Measurements from ENCODE around the gene CLIC1. TPM values are rescaled to one million over a fixed set of nuclear protein-coding genes. Genes with fewer than 3 reads are reported as not detected.

CLIC1 gene
- total and polyA plus RNA-seq, 2 donors from 2014 or later, result 456 to 489 TPM

- DNase-seq (no peak), FAIRE-seq (no peak)
- Histone ChIP-seq H3K9me3 (ENCODE audit: control insufficient read depth in 2 of 3, insufficient read depth in 1 of 3, low read length in 3 of 3) (no peaks in the 10 kb centered on the region), H3K27ac (ENCODE audit: low read depth in 2 of 2, low read length in 2 of 2) (no peak overlapping the region), H3K9ac (ENCODE audit: low read length in 3 of 3) (no peak overlapping the region), H3K27me3 (ENCODE audit: control insufficient read depth, insufficient read depth, low read length) (no peaks in the 10 kb centered on the region), H3K4me1 (ENCODE audit: control insufficient read depth in 2 of 3, insufficient read depth in 2 of 3, low read depth in 1 of 3, low read length in 3 of 3) (peaks cover 0 to 6% (median 0%) of the 10 kb centered on the region in 3 donors), H3K4me3 (ENCODE audit: low read length in 3 of 3) (no peak overlapping the region), H3K36me3 (ENCODE audit: control insufficient read depth in 2 of 3, insufficient read depth in 3 of 3, low read length in 3 of 3) (peaks cover 7 to 25% (median 10%) of the 10 kb centered on the region in 3 donors)
- intact Hi-C loops (cut with DNase I), result no loop called here
- TF ChIP-seq, protein P1, sequence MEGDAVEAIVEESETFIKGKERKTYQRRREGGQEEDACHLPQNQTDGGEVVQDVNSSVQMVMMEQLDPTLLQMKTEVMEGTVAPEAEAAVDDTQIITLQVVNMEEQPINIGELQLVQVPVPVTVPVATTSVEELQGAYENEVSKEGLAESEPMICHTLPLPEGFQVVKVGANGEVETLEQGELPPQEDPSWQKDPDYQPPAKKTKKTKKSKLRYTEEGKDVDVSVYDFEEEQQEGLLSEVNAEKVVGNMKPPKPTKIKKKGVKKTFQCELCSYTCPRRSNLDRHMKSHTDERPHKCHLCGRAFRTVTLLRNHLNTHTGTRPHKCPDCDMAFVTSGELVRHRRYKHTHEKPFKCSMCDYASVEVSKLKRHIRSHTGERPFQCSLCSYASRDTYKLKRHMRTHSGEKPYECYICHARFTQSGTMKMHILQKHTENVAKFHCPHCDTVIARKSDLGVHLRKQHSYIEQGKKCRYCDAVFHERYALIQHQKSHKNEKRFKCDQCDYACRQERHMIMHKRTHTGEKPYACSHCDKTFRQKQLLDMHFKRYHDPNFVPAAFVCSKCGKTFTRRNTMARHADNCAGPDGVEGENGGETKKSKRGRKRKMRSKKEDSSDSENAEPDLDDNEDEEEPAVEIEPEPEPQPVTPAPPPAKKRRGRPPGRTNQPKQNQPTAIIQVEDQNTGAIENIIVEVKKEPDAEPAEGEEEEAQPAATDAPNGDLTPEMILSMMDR (IDR thresholded peaks at IDR 0.05; ENCODE audit: borderline replicate concordance, extremely low read depth, insufficient read depth), result no peak
Observed at GRCh38 chr6:31723980-31724691, 12.2 kb downstream of the CLIC1 start.

DNA sequence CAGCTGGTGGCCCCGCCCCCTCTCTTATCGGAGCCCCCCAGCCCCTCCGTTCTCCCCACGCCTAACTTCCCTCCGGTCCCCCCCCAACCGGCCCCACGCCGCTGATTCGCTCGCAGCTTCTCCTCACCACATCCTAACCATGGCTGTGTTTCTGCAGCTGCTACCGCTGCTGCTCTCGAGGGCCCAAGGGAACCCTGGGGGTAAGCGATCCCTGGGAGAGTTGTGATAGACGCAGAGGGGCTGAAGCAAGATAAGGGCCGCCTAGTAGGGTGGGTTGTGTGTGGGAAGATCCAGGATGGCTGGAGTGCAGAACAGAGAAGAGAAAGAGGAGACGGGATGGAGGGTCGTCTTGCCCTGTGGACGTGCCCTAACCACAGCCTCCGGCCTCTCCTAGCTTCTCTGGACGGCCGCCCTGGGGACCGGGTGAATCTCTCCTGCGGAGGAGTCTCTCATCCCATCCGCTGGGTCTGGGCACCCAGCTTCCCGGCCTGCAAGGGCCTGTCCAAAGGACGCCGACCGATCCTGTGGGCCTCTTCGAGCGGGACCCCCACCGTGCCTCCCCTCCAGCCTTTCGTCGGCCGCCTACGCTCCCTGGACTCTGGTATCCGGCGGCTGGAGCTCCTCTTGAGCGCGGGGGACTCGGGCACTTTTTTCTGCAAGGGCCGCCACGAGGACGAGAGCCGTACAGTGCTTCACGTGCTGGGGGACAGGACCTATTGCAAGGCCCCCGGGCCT lies 12.9 kb downstream of the CLIC1 start, which contains the start of gene MPIG6B:
TSS of gene MPIG6B (plus strand) at position 129 of the 735 bp plus-strand sequence. CDS start at position 140, 11 bp downstream.
- intact Hi-C loops (cut with DNase I), result no loop called here
- Histone ChIP-seq H3K9me3 (ENCODE audit: control insufficient read depth in 2 of 3, insufficient read depth in 1 of 3, low read length in 3 of 3) (no peaks in the 10 kb centered on the region), H3K27me3 (ENCODE audit: control insufficient read depth, insufficient read depth, low read length) (no peaks in the 10 kb centered on the region), H3K27ac (ENCODE audit: low read depth in 2 of 2, low read length in 2 of 2) (no peak within 1 kb of the TSS), H3K4me1 (ENCODE audit: control insufficient read depth in 2 of 3, insufficient read depth in 2 of 3, low read depth in 1 of 3, low read length in 3 of 3) (peaks cover 0 to 2% (median 0%) of the 10 kb centered on the region in 3 donors), H3K4me3 (ENCODE audit: low read length in 3 of 3) (no peak within 1 kb of the TSS), H3K36me3 (ENCODE audit: control insufficient read depth in 2 of 3, insufficient read depth in 3 of 3, low read length in 3 of 3) (peaks cover 7 to 21% (median 10%) of the 10 kb centered on the region in 3 donors), H3K9ac (ENCODE audit: low read length in 3 of 3) (no peak within 1 kb of the TSS)
- DNase-seq (no peak), FAIRE-seq (no peak)
- TF ChIP-seq, protein P1 (IDR thresholded peaks at IDR 0.05; ENCODE audit: borderline replicate concordance, extremely low read depth, insufficient read depth), result no peak

- peak in 1 of 5 donors; percentile 34 for DNase-seq
- Histone ChIP-seq H3K36me3 (ENCODE audit: control insufficient read depth in 2 of 3, insufficient read depth in 3 of 3, low read length in 3 of 3) (peaks cover 5 to 14% (median 6%) of the 10 kb centered on the region in 3 donors), H3K27ac (ENCODE audit: low read depth in 2 of 2, low read length in 2 of 2) (no peak overlapping the region), H3K4me1 (ENCODE audit: control insufficient read depth in 2 of 3, insufficient read depth in 2 of 3, low read depth in 1 of 3, low read length in 3 of 3) (no peaks in the 10 kb centered on the region), H3K9ac (ENCODE audit: low read length in 3 of 3) (no peak overlapping the region), H3K27me3 (ENCODE audit: control insufficient read depth, insufficient read depth, low read length) (no peaks in the 10 kb centered on the region), H3K9me3 (ENCODE audit: control insufficient read depth in 2 of 3, insufficient read depth in 1 of 3, low read length in 3 of 3) (no peaks in the 10 kb centered on the region), H3K4me3 (ENCODE audit: low read length in 3 of 3) (no peak overlapping the region)
- no peak for FAIRE-seq
- intact Hi-C loops (cut with DNase I), result no loop called here
- TF ChIP-seq, protein P1 (IDR thresholded peaks at IDR 0.05; ENCODE audit: borderline replicate concordance, extremely low read depth, insufficient read depth), result no peak
Observed at GRCh38 chr6:31722173-31722572, 14.2 kb downstream of the CLIC1 start.
